ENCODE data around the gene CAPZB. TPM values are rescaled to one million over a fixed set of nuclear protein-coding genes. Genes with fewer than 3 reads are reported as not detected.

Gene CAPZB
- total RNA-seq, 1 experiment from 2014 or later = 348 TPM

GRCh38 chr1:19353596-19353995, 131.7 kb downstream of the CAPZB start:
- Histone ChIP-seq H2BK120ac (ENCODE audit: low read depth, low read length, poor library complexity, severe bottlenecking) (no peak overlapping the region), H3K4ac (ENCODE audit: low read depth, low read length) (no peak overlapping the region), H3K27me3 (ENCODE audit: insufficient read depth, low read length) (no peaks in the 10 kb centered on the region), H2BK5ac (ENCODE audit: insufficient read length, low read length) (no peak overlapping the region), H3K79me2 (ENCODE audit: insufficient read depth, low read length) (no peaks in the 10 kb centered on the region), H3K18ac (ENCODE audit: insufficient read length, low read depth, low read length) (no peak overlapping the region), H3K27ac (ENCODE audit: insufficient read length, low read depth, low read length) (no peak overlapping the region), H4K91ac (ENCODE audit: insufficient read length, low read depth, low read length) (no peak overlapping the region), H2BK15ac (ENCODE audit: low read depth, low read length) (no peak overlapping the region), H4K8ac (replicated peaks; ENCODE audit: insufficient read length, low read depth, low read length) (no peak overlapping the region), H3K9ac (ENCODE audit: extremely low read depth, insufficient read length, low read length) (no peak overlapping the region), H3K4me2 (ENCODE audit: insufficient read depth, insufficient read length, low read length) (no peak overlapping the region), H3K14ac (ENCODE audit: insufficient read depth, low read length) (no peak overlapping the region), H4K20me1 (ENCODE audit: control insufficient read depth, insufficient read depth, insufficient read length) (no peaks in the 10 kb centered on the region), H3K79me1 (ENCODE audit: insufficient read depth, low read depth, low read length, poor library complexity, severe bottlenecking) (peaks cover 2% of the 10 kb centered on the region), H3K9me3 (ENCODE audit: control insufficient read depth, low read depth, low read length) (no peaks in the 10 kb centered on the region), H3T11ph (ENCODE audit: low read length) (no peak overlapping the region), H2BK20ac (ENCODE audit: low read depth, low read length, poor library complexity, severe bottlenecking) (no peak overlapping the region), H2AFZ (ENCODE audit: low read length) (no peak overlapping the region), H3K23me2 (ENCODE audit: insufficient read length, low read depth, low read length, poor library complexity, severe bottlenecking) (no peaks in the 10 kb centered on the region), H3K23ac (ENCODE audit: insufficient read length, low read depth, low read length) (no peak overlapping the region), H4K5ac (ENCODE audit: insufficient read length, low read depth, low read length) (no peak overlapping the region), H2BK12ac (ENCODE audit: insufficient read length, low read depth, low read length) (no peak overlapping the region), H2AK5ac (ENCODE audit: insufficient read length, low read length) (no peak overlapping the region), H3K4me1 (ENCODE audit: insufficient read depth, low read length) (0 out of 2 replicates have a peak, but pooled peaks cover 3% of the 10 kb centered on the region), H3K56ac (ENCODE audit: insufficient read length, low read depth, low read length) (no peak overlapping the region)
- peak overlapping the region in 2 of 3 experiments; percentile 87 to 97; a peak in 4 of 7 replicates for H3K27ac Mint-ChIP-seq
- TF ChIP-seq CTCF (conservative IDR thresholded peaks at IDR 0.05) = no peak; the same call in 2 of the 3 replicates
- peaks cover 22 to 32% of the 10 kb centered on the region in 2 experiments for H3K4me1 Mint-ChIP-seq
- WGBS (ENCODE audit: extremely low coverage, insufficient read length, low lambda C conversion rate) = no CpG with 5 or more reads among the region's 8 CpGs
- peak overlapping the region; percentile 5 to 8; a peak in 2 of 5 replicates for H3K4me3 Mint-ChIP-seq
- H3K27me3 Mint-ChIP-seq (ENCODE audit: low read depth) = no peaks in the 10 kb centered on the region; the same call in none of the 2 replicates
- no peaks in the 10 kb centered on the region for H3K9me3 Mint-ChIP-seq
- peaks cover 38 to 70% (median 68%) of the 10 kb centered on the region in 3 experiments for H3K36me3 Mint-ChIP-seq (ENCODE audit: insufficient read depth in 1 of 3, low read depth in 3 of 3)
- DNase-seq = peak; percentile 89

Measured in H9 (cell line).